GDM1 (cell line): Measurements from ENCODE around the gene LHFPL3.
"Not testable (repeated sequence)": the region's sequence is repeated elsewhere in the genome, so short reads cannot be mapped to it uniquely, and the experiment has no call there.

Experiments used
- DNase-seq: peaks from one replicate; lab custom pipeline; 2025; lab: John Stamatoyannopoulos, UW

LHFPL3 gene

GRCh38 chr7:104695563-104695962, 367.2 kb downstream of the LHFPL3 start:
- DNase-seq = no peak

- no peak for DNase-seq
These were observed 371.9 kb downstream of the LHFPL3 start for GRCh38 chr7:104700336-104700735.

DNA sequence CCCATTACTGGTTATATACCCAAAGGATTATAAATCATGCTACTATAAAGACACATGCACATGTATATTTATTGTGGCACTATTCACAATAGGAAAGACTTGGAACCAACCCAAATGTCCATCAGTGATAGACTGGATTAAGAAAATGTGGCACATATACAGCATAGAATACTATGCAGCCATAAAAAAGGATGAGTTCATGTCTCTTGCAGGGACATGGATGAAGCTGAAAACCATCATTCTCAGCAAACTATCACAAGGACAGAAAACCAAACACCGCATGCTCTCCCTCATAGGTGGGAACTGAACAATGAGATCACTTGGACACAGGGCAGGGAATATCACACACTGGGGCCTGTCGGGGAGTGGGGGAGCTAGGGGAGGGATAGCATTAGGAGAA, 392.6 kb downstream of the LHFPL3 start:
- not testable (repeated sequence) for DNase-seq

- no peak for DNase-seq
These were observed 394.6 kb downstream of the LHFPL3 start for GRCh38 chr7:104723001-104723400.

GRCh38 chr7:104758504-104758903, 430.1 kb downstream of the LHFPL3 start:
- no peak for DNase-seq

DNA sequence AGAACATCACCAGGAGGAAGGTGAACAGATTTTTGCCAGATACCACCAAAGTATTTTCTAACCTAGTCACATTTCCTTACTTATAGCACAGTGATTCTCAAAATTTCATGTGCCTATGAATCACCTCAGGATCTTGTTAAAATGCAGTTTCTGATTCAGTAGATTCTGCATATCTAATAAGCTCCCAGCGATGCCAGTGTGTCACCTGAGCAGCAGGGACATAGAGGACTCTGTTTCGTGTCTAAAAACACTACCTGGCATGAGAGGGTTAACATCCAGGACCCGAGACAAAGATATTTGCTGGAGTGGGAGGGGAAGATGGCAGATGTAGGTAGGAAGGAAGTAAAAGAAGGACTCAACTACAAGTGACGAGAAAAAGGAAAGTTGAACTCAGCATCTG, 433.5 kb downstream of the LHFPL3 start:
- DNase-seq = no peak

DNA sequence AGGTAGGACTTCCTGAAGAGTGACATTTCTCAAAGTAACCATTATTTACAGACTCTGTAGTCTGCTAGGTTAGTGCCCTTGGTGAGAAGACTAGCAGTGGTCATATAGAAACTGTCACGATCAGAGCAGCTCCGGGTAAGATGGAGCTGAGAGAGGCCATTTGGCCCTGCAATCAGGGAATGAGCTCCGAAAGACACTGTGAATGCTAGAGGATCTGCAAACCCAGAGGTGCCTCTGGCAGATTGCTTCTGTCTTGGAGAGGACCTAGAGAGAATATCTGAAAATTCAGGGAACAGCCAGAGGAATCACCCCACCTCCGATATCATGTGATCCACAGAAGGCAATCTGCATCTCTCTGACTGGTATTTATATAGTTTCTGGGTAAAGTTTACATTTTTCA, 438.7 kb downstream of the LHFPL3 start:
- DNase-seq = no peak

GRCh38 chr7:104767826-104768536, 439.6 kb downstream of the LHFPL3 start:
- DNase-seq = no peak

DNA sequence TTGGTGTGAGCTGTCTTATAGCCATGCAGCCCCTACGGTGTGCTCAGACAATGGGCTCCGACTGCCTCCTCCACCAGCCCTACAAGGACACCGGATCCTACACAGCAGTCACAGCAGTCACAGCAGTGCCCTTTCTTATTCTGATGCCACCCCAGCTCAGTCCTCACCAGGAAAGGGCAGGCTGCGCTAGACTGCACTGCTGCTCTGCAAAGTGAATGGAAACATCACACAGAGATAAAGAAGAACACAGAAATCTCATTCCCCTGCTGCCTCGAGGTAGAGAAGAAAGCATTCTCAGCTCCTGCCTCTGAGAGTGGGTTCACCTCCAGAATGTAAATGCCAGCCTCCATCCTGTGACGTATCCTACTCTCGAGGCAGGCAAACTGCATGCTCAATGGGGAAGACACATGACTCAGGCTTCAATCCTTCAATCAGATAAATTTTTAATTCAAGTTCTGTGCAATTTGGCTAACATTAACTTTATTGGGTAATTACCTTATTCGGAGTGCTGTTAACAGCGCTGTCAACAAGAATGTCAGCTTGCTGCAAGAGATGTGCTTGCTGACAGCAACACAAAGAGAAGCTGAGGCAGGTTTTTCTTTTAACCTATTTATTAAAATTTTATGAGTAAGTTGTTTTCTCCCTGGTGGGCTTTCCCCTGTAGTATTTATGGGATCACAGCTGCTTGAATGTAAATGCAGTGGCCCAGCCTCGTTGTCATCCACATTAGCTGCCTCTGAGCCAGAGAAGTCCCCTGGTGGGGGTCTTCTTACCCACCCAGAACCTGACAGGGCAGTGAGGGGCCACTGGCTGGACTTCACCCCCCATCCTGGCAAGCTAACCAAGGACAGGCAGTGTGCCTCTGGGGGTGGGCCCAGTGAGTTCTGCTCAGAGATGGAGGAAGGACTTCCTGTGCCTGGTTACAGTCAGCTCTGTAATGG, 444.3 kb downstream of the LHFPL3 start:
- no peak for DNase-seq

GRCh38 chr7:104773796-104774195, 445.4 kb downstream of the LHFPL3 start:
- DNase-seq = no peak

GRCh38 chr7:104775531-104775930, 447.1 kb downstream of the LHFPL3 start:
- DNase-seq = no peak

GRCh38 chr7:104777301-104777800, 448.9 kb downstream of the LHFPL3 start:
- no peak for DNase-seq

- no peak for DNase-seq
These were observed 451.5 kb downstream of the LHFPL3 start for GRCh38 chr7:104779888-104780287.

GRCh38 chr7:104784686-104785085, 456.3 kb downstream of the LHFPL3 start:
- DNase-seq = no peak

DNA sequence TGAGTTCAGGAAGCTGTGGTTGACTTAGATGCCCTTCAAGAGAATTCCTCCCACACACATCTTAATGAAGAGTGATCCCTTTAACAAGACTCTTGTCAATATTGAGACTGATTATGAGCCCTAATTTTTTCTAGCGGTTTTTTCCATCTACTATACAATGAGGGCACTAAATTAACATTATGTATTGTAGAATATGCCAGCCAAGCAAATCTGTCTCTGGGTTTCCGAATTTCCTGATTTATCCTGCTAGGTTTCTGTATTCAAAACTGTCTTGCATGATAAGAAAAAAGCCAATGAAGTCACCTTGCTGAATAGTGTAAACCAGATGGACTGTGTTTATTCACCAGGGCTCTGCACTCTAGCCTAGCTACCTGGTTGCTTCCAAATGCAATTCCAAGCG, 461.4 kb downstream of the LHFPL3 start:
- DNase-seq = no peak

GRCh38 chr7:104790440-104790839, 462.0 kb downstream of the LHFPL3 start:
- DNase-seq = no peak

DNA sequence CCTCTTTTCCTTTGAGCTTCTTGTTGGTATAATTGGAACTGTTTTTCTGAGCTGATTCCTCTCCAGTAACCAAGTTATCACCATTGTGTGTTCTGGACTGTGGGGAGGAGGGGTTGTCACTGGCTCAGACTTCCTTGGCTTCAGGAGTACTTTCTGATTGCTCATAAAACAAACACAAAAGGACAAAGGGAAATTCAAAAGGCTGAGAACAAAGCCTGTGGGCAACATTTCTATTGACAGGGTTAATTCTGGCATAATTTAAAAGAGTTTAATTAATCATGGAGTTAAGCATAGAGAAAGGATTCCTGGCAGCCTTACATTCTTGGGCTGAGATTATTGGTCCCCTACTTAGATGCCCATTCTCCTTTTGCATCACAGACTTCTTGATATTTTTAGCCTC, 462.7 kb downstream of the LHFPL3 start:
- no peak for DNase-seq

DNA sequence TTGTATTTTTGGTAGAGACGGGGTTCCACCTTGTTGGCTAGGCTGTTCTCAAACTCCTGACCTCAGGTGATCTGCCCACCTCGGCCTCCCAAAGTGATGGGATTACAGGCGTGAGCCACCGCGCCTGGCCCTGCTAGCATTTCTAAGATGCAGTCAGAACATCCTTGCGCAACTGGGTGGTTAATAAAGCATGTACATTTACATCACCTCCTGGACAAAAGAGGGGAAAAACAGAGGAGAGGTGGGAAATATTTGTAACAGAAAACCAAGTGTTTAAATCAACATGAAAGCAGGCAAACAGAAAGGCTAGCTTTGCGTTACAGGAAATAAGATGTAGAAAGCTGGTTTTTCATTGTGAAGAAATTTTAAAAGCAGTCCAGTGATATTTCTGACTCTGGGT, 464.7 kb downstream of the LHFPL3 start:
- no peak for DNase-seq

DNA sequence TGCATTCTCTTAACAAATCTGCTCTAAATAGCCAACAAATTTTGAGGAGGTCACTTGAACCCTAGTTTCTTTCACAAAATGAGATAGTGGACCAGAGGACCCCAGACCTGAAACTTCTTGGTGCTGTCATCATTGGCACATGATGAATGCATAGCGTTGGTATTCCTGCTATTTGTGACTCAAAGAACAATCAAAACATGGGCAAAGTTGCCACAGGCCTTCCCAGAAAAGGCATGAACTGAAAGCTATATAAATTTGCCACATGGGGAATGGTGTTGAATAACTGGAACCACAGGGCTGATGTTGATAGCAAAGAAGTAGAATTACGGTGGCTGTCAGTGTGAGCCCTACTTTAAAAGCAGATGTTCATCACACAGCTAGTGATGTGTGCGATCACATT, 465.8 kb downstream of the LHFPL3 start:
- no peak for DNase-seq

GRCh38 chr7:104794589-104794988, 466.2 kb downstream of the LHFPL3 start:
- no peak for DNase-seq

DNA sequence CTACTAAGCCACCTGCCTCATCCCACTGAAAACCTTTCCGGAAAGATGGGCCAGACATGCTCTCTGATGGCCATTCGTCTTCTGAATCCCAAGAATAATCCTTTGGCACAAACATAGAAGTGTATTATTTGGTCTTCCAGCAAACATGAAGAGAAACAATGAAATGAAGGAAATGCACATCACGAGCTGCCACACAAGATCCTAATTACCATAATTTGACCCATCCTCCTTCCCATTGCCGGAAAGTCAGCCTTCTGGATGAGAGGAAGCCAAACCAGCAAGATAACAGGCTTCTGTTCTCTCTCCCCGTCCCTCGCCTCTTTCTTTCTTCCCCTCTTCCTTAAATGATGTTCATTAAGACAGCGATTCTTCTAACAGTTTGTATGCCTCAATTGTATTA, 466.7 kb downstream of the LHFPL3 start:
- no peak for DNase-seq

GRCh38 chr7:104795616-104796398, 467.4 kb downstream of the LHFPL3 start:
- DNase-seq = no peak
